Large intestine (tissue), 3 donors: ENCODE measurements around the gene EFHC1. TPM values are rescaled to one million over a fixed set of nuclear protein-coding genes. Genes with fewer than 3 reads are reported as not detected.

ENCODE experiments used
- DNase-seq, 2 donors: peaks; one replicate each; pipeline versions ENCODE4 v3.0.0 to v3.0.0-alpha.2; 2013
- H3K27ac ChIP-seq: one replicate; pipeline ENCODE4 v1.5.1; 2013; ENCODE audit warnings: low read length
- H3K27me3 ChIP-seq: 2 replicates; pipeline ENCODE4 v1.6.1; 2013; ENCODE audit warnings: low read length; ENCODE audit not compliant: control insufficient read depth, insufficient read depth
- H3K36me3 ChIP-seq: 2 replicates; pipeline ENCODE4 v1.6.1; 2013; ENCODE audit warnings: low read length; ENCODE audit not compliant: control insufficient read depth, insufficient read depth
- H3K4me1 ChIP-seq: one replicate; pipeline ENCODE4 v1.6.1; 2013; ENCODE audit warnings: low read length; ENCODE audit not compliant: control insufficient read depth, insufficient read depth
- H3K4me3 ChIP-seq: one replicate; pipeline ENCODE4 v1.5.1; 2013; ENCODE audit warnings: low read length
- H3K9me3 ChIP-seq: one replicate; pipeline ENCODE4 v1.6.1; 2013; ENCODE audit warnings: mild to moderate bottlenecking, low read depth, low read length, moderate library complexity; ENCODE audit not compliant: control insufficient read depth
- WGBS: methylation state at CpG from one replicate; pipeline ENCODE4 v1.1.5; 2013; ENCODE audit warnings: low lambda C conversion rate; ENCODE audit not compliant: insufficient coverage; 5-methylcytosine and 5-hydroxymethylcytosine counted together
- polyA plus RNA-seq: library from polyadenylated mRNA; unstranded; fragments of 120-200 nt; gene quantifications from one replicate; pipeline ENCODE4 v1.2.1, GENCODE V29; 2013

EFHC1 gene
- polyA plus RNA-seq, 1 donor: 23.2 TPM

DNA sequence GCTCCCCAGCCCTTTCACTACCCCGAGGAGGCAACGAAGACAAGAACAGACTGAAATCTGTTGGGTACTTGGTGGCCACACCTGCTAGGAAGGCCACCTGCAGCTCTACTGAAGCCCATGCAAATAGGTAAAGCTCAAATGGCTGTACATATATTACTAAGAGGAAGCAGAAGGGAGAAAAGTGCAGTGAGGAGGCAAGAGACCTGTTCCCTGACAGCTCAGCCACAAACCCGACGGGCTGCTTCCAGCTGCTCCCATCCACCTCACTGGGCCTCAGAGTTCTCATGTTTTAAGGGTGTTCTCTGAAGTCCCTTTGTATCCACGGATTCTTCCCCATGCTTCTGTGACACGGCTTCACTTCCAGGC is 132.1 kb downstream of the EFHC1 start:
- DNase-seq: peak in 1 of 2 donors; percentile 31
- peak overlapping the region; percentile 19 for H3K27ac ChIP-seq
- H3K4me3 ChIP-seq: no peak overlapping the region
- 44% methylated on average over 2 of the region's 6 CpGs for WGBS
- H3K36me3 ChIP-seq: peaks cover 8% of the 10 kb centered on the region
- no peaks in the 10 kb centered on the region for H3K9me3 ChIP-seq
- H3K27me3 ChIP-seq: no peaks in the 10 kb centered on the region
- H3K4me1 ChIP-seq: peaks cover 61% of the 10 kb centered on the region

DNA sequence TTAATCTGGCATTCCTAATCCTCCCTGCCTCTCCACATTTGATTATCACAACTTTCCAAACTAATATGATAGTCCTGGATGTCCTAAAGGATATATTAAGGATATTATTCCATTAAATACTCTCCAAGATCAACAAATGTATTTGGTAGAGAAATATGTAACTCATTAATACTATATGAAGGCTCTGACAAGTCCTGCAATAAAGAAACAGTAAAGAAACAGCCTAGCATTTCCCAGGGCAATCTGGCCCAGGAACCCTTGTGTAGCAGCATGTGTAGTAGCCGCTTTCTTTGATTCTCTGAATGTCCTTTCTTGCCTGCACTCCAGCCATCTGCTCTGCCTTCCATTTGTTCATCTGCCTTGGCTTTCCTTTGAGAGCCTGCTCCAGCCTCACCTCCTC is 133.0 kb downstream of the EFHC1 start:
- no peaks in the 10 kb centered on the region for H3K9me3 ChIP-seq
- no peak overlapping the region for H3K27ac ChIP-seq
- H3K36me3 ChIP-seq: peaks cover 8% of the 10 kb centered on the region
- no peak for DNase-seq
- no peaks in the 10 kb centered on the region for H3K27me3 ChIP-seq
- H3K4me3 ChIP-seq: no peak overlapping the region
- no CpG with 5 or more reads among the region's 1 CpG for WGBS
- peaks cover 61% of the 10 kb centered on the region for H3K4me1 ChIP-seq

DNA sequence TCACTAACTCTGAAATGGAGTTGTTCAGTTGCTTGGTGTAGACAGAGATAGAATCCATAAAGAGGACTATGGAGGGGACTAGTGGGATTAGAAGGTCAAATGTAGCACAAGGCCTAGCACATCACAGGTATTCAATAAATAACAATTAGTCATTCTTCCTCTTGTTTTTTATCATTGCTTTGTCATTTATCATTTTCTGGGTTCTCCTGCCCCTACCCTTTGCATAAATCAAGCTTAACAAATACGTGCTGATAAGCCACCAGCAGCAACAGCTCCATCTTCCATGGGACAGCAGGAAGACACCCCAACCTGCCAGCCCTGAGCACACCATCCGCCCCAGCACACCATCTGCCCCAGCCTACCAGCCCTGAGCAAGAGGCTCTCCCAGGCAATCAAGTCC is 133.6 kb downstream of the EFHC1 start:
- H3K27ac ChIP-seq: no peak overlapping the region
- no peak for DNase-seq
- WGBS: 80% methylated on average over 1 of the region's 2 CpGs
- no peaks in the 10 kb centered on the region for H3K9me3 ChIP-seq
- H3K27me3 ChIP-seq: no peaks in the 10 kb centered on the region
- H3K36me3 ChIP-seq: peaks cover 6% of the 10 kb centered on the region
- peaks cover 57% of the 10 kb centered on the region for H3K4me1 ChIP-seq
- H3K4me3 ChIP-seq: no peak overlapping the region

DNA sequence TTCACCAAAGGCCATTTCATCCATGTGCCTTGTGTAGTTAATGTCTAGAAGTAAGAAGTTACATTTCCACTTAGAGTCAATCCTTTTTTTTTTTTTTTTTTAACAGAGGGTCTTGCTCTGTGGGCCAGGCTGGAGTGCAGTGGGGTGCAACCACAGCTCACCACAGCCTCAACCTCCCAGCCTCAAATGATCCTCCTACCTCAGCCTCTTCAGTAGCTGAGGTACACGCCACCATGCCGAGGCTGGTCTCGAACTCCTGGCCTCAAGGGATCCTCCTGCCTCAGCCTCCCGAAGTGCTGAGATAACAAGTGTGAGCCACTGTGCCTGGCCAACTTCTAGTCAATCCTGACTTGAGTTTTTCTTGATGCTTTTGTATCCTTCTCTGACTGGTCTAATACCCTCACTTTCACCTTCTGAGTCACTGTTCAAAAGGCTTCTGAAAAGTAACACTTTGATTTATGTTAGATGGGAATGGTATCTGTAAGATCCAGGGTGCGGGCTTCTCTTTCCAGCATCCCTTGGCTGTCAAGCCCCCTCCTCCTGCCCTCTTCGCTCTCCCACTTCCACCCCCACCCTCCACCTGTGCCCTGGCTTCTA is 134.6 kb downstream of the EFHC1 start:
- Histone ChIP-seq H3K27me3 (no peaks in the 10 kb centered on the region), H3K36me3 (peaks cover 1% of the 10 kb centered on the region), H3K4me1 (peaks cover 47% of the 10 kb centered on the region), H3K9me3 (no peaks in the 10 kb centered on the region), H3K27ac (no peak overlapping the region), H3K4me3 (no peak overlapping the region)
- no peak for DNase-seq
- no CpG with 5 or more reads among the region's 6 CpGs for WGBS

DNA sequence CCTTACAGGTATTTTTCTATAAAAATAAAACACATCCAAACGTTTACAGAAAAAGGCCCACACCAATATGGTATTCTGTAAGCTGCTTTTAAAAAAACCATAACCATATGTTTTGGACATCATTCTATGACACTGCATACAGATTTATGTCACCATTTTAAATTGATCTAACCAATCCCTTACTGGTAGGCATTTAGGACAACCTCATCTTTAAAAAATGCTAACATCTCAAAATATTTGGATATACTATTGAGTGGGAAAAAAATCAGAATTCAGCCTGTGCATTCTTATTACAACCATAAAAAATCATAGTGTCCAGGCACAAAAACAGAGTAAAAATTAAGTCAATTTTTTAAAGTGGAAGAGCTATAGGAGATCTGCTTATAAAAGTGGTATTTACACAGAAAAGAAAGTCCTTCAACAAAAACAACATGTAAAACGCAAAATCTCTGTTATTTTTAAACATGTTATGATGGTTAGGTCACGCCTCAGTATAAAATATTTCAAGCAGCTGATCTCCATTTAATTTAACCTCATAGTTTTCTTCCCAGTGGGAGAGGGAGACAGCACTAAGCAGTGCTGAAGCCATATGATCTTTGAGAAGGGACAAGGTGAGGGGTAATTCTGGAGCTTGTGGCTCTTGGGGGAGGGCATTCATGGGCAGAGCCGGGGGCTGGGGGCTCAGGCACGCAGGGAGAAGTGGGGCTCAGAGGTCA is 135.5 kb downstream of the EFHC1 start:
- Histone ChIP-seq H3K4me1 (peaks cover 45% of the 10 kb centered on the region), H3K36me3 (no peaks in the 10 kb centered on the region), H3K9me3 (no peaks in the 10 kb centered on the region), H3K4me3 (no peak overlapping the region), H3K27ac (no peak overlapping the region), H3K27me3 (no peaks in the 10 kb centered on the region)
- 71% methylated on average over 1 of the region's 5 CpGs for WGBS
- DNase-seq: no peak

DNA sequence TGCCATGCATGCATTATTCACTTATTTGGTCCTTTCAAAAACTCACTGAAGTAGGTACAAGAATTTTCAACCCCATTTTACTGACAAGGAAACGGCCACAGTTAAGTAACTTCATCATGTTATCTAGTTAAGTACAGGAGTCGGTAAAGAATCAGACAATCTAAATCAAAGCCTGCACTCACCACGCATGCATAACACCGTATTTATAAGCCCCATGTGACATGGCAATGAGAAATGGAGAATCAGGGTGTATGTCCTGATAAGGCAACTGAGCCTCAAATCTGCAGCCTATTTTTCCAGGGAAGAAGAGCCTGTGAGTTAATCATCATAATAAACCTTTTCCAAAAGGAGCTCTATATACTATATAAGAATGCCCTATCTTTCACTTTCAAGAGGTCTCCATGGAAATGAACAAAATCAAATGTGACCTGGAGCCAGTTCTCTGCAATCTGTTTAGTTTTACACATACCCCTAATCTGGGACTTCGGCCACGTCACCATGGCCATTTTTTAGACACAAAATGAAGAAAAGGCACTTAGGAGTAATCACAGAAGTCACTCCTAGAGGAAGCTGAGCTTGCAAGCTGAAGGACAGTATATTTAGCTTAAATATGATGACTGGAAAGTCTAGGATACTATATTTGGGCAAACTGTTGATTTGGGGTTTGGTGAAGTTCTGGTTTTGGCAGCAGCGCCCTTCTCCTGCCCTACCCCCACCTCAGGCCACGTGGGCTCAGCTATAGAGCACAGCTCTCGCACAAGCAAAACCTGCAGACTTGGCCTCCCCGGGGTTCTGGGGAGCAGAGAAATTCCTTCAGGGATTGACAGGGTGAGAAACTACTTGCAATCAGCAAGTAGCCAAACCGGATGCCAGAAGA is 137.5 kb downstream of the EFHC1 start:
- no peak overlapping the region for H3K4me3 ChIP-seq
- no peak for DNase-seq
- WGBS: 61% methylated on average over 2 of the region's 11 CpGs
- H3K36me3 ChIP-seq: no peaks in the 10 kb centered on the region
- peaks cover 33% of the 10 kb centered on the region for H3K4me1 ChIP-seq
- H3K9me3 ChIP-seq: no peaks in the 10 kb centered on the region
- peak overlapping the region; percentile 29 for H3K27ac ChIP-seq
- H3K27me3 ChIP-seq: no peaks in the 10 kb centered on the region

DNA sequence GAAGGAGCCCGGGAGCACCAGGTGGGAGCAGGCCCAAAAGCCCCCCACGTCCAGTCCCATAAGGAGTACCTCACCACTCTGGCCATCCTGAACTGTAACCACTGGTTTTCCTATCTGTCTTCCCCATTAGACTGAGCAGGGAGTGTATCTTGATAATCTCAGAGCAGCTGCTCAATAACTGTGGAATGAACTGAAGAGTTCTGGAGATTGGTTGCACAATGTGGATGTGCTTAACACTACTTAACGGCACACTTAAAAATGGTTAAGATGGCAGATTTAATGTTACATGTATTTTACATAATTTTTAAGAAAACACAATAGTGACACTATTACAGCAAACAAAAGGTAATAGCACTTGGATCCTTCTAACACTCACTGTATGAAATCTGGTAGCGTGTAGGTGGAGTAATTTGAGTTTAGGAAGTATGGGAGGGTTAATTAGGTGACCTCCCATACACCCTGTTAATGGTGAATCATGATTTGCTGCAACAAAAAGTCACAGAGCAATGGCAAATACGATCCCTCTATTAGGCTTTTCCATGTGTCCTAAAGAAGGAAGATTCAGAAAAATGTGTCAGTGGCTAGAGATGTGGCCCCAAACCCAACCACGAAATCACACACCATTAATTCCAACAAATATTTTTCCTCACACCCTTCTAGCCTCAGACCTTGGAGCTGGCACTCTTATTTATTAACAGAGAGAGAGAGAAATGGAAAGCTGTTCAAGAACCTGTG is 138.3 kb downstream of the EFHC1 start:
- Histone ChIP-seq H3K4me1 (peaks cover 30% of the 10 kb centered on the region), H3K4me3 (no peak overlapping the region), H3K27me3 (no peaks in the 10 kb centered on the region), H3K9me3 (no peaks in the 10 kb centered on the region), H3K36me3 (no peaks in the 10 kb centered on the region), H3K27ac (no peak overlapping the region)
- no peak for DNase-seq
- no CpG with 5 or more reads among the region's 6 CpGs for WGBS

DNA sequence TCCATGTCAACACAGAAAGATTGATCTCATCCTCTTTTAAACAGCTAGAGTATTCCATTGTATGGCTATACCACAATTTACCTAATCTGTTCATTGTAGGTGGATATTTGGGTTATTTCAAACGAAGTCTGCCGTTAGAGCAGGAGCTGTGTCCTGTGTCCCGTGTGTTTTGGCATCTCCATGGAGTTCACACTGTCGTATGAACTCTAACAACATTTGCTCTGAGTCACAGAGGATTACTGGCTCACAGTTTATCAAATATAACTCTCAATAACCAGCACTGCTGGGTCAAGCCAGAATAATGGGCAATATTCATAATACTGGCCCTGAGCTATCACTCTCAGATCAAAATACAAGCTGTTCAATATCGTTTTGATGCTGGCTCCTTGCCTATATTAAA is 140.3 kb downstream of the EFHC1 start:
- Histone ChIP-seq H3K4me1 (peaks cover 42% of the 10 kb centered on the region), H3K36me3 (no peaks in the 10 kb centered on the region), H3K27ac (no peak overlapping the region), H3K4me3 (no peak overlapping the region), H3K9me3 (no peaks in the 10 kb centered on the region), H3K27me3 (no peaks in the 10 kb centered on the region)
- WGBS: no CpG with 5 or more reads among the region's 5 CpGs
- DNase-seq: no peak

DNA sequence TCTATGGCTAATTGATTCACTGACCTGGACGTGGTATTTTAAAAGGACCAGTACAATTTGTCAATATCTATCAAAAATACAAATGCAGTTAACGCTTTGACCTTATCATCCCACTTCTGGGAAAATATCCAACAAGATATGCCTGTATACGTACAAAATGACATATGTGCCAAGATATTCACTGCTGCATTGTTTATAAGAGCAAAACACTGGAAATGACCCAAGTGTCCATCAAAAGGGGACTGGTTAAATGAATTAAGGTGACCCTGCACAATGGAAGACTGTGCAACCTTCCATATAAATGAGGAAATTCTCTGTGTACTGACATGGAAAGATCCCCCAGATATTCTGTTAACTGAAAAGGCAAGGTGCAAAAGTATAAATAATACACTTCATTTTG is 142.8 kb downstream of the EFHC1 start:
- no peaks in the 10 kb centered on the region for H3K9me3 ChIP-seq
- H3K27ac ChIP-seq: no peak overlapping the region
- H3K27me3 ChIP-seq: no peaks in the 10 kb centered on the region
- no peak for DNase-seq
- H3K4me3 ChIP-seq: no peak overlapping the region
- peaks cover 56% of the 10 kb centered on the region for H3K4me1 ChIP-seq
- WGBS: no CpG with 5 or more reads among the region's 3 CpGs
- H3K36me3 ChIP-seq: peaks cover 2% of the 10 kb centered on the region

DNA sequence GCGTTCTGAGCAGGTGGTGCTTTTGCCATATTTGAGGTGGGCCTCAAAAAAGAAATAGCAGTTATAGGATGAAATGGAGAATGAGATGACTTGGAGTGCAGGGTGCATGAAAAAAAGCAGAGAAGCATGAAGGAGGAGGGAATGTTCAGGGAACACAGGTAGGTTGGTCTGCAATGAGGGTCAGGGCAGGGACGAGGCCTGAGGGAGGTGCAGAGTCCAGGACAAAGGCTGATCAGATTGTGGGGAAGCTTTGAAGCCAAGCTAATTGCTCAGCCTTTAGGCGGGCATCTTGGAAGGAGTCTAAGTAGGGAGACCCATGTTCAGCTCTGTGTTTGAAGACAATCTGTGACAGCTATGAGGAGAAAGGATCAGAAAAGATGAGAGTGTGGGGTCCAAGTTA is 144.7 kb downstream of the EFHC1 start:
- Histone ChIP-seq H3K36me3 (peaks cover 2% of the 10 kb centered on the region), H3K4me3 (no peak overlapping the region), H3K27ac (peak overlapping the region; percentile 78), H3K9me3 (no peaks in the 10 kb centered on the region), H3K27me3 (no peaks in the 10 kb centered on the region), H3K4me1 (peaks cover 59% of the 10 kb centered on the region)
- whole genome bisulfite sequencing: no CpG with 5 or more reads among the region's 3 CpGs
- DNase-seq: peak; percentile 83 to 92
